Measurements from ENCODE around the gene TAF3.
"Not testable (repeated sequence)": the region's sequence is repeated elsewhere in the genome, so short reads cannot be mapped to it uniquely, and the experiment has no call there.

The TAF3 gene, protein sequence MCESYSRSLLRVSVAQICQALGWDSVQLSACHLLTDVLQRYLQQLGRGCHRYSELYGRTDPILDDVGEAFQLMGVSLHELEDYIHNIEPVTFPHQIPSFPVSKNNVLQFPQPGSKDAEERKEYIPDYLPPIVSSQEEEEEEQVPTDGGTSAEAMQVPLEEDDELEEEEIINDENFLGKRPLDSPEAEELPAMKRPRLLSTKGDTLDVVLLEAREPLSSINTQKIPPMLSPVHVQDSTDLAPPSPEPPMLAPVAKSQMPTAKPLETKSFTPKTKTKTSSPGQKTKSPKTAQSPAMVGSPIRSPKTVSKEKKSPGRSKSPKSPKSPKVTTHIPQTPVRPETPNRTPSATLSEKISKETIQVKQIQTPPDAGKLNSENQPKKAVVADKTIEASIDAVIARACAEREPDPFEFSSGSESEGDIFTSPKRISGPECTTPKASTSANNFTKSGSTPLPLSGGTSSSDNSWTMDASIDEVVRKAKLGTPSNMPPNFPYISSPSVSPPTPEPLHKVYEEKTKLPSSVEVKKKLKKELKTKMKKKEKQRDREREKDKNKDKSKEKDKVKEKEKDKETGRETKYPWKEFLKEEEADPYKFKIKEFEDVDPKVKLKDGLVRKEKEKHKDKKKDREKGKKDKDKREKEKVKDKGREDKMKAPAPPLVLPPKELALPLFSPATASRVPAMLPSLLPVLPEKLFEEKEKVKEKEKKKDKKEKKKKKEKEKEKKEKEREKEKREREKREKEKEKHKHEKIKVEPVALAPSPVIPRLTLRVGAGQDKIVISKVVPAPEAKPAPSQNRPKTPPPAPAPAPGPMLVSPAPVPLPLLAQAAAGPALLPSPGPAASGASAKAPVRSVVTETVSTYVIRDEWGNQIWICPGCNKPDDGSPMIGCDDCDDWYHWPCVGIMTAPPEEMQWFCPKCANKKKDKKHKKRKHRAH

DNA sequence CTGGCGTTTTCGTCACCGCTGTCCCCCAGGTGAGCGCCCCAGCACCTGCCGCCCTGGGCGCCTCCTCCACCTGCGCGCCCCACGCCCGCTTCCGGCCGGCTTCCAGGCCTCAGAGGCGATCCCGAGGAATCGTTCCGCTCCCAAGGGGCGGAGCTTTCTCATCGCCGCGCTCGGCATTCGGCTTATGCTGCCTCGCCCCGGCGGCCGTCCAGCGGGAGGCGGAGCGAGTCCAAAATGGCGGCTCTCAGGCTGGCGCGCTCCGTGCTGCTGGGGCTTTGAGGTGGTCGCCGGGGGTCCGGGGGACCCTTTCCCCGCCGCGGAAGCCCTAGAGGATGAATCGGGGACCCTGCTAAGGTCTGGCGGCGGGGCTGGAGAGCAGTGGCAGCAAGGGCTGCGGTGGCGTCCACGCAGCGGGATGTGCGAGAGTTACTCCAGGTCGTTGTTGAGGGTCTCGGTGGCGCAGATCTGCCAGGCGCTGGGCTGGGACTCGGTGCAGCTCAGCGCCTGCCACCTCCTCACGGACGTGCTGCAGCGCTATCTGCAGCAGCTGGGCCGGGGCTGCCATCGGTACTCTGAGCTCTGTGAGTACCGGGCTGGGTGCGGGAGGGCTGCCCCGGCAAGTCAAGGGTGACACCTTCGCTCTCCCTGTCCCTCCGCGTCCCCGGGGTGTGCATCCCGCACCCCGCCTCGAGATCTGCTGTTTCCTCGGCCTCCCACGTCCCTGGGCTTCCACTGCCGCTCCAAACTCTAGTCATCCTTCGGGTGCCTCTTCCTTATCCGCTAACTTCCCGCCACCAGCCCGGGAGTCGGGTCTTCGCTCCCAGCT, at the start of gene TAF3:
Gene TAF3 (plus strand): TSS at position 211 of the 826 bp plus-strand sequence. CDS start 205 bp downstream, at position 416.
- DNase-seq (ENCODE audit: low read depth in 2 of 2), result peak; percentile 70 to 89

DNA sequence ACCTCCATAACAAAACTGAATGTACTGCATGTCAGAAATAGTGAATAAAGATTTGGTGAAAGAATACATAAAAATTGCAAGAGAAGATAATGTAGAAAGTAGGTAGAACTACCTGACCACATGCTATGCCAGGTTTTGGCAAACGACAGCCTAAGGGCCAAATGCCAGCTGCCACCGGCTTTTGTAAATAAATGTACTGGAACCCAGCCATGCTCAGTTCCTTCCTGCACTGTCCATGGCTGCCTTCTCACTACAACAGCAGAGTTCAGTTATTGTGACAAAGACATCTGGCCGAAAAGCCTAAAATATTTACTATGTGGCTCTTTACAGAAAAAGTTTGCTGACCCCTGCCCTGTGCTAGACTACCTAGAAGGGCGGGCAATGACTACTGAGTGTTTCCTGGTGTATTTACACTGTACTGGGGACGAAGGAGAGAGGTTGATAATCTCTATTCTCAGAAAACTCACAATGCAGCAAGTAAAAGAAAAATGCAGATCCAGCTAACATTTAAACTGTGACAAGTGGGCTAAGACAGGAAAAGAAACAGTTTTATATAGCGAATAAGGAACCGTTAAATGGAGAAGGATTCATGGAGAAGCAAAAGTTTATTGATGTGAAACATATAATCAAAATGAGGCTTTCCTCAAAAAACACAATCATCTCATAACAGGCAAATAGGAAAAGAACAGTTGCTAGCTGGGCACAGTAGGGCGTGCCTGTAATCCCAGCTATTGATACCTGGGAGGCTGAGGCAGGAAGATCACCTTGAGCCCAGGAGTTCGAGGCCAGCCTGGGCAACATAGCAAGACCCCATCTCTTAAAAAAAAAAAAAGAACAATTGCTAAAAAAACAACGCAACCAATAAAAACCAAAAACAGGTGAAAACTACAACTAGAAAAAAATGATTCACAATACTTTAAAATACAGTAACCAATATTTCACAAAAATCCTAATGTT, 44.2 kb upstream of the TAF3 start:
- no peak for DNase-seq (ENCODE audit: low read depth in 2 of 2)

GRCh38 chr10:7776777-7777176, 41.5 kb upstream of the TAF3 start:
- no peak for DNase-seq (ENCODE audit: low read depth in 2 of 2)

DNA sequence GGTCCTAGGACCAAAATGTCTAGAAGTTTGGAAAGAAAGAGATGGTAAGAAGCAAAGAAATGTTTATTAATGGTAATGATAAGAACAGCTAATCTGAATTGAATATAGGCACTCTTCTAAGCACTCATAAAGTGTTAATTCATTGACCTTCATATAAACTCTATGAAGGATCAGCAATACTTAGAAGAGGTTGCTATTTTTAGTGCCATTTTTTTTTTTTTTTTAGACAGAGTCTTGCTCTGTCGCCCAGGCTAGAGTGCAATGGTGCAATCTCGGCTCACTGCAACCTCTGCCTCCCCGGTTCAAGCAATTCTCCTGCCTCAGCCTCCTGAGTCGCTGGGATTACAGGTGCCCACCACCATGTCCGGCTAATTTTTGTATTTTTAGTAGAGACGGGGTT, 36.1 kb upstream of the TAF3 start:
- DNase-seq (ENCODE audit: low read depth in 2 of 2), result not testable (repeated sequence)

DNA sequence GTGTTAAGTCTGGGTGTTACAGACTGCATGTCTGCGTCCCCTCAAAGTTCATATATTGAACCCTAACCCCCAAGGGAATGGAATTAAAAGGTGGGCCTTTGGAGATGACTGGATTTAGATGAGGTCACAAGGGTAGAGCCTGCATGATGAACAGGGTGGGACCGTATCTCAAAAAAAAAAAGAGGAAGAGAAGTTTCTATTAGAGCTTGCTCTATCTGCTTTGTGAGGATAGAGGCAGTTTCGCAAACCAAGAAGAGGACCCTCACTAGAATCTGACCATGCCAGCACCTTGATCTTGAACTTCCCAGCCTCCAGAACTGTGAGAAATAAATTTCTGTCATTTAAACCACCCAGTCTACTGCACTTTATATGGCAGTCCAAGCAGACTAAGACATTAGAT, 31.9 kb upstream of the TAF3 start:
- no peak for DNase-seq (ENCODE audit: low read depth in 2 of 2)

DNA sequence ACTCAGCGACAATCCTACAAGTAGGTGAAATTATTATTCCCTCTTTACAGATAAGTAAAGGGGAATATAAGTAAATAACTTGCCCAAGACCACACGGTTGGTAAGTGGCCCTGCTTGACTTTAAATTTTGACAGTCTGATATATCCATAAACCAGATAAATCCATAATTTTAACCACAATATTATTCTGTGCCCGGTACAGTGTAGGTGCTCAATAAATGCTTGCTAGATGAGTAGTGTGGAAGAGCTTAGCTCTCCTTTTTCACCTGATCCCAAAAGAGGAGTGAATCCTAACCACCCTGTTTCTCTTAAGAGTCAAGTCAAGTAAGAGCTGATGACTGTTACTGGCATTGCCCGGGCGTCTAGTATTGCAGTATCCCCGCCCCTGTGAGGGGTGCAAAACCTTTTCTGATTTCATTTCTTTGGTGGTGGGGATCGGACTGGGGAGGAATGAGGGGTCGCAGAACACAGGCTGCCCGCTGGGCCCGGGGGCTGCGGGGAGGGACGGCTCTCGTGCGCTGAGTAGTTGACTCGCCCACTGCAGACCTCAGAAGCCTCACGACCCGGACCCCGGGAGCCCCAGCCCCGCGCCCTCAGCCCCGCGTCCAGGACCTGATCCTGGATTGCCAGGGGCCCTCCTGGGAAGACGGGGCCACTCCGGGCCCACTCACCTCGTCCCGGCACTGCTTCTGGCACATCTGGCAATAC, 31.0 kb upstream of the TAF3 start:
- DNase-seq (ENCODE audit: low read depth in 2 of 2), result no peak

DNA sequence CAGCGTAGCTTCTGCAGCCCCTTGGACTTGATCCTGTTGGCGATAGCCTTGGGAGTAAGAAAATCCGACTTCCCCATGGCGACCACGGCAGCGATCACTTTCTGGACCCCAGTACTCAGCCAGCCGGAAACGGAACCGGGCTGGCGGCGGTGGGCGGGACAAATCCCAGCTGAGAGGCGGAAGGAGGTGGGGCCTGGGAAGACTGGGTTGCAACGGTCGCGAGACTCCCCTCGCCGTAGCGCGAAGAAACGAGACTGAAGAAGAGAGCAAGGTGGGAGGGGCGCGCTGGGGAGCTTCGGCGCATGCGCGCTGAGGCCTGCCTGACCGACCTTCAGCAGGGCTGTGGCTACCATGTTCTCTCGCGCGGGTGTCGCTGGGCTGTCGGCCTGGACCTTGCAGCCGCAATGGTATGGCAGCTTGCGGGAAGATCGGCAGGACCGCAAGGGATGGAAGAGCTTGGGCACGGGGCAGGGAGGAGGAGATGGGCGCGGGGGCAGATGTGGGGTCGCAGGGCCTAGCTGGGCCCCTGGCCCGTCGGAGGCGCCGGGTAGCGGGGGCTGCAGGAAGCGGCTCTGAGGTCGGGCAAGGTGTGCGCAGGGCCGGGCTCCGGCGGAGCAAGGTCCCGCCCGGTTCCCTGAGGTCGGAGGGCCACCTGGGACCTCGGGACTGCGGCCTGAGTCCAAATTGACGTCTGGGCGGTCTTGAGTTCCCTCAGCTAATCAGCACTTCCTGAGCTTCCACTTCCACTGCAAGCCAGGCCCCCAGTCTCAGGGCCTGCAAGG, 30.3 kb upstream of the TAF3 start, which contains the start of the genes ATP5F1C and KIN:
Gene ATP5F1C (plus strand): TSS at position 321 of the 782 bp plus-strand sequence. CDS start 31 bp downstream, at position 352.
Gene KIN (minus strand): TSS at position 137 of the 782 bp plus-strand sequence. CDS start 60 bp downstream, at position 77.
- DNase-seq (ENCODE audit: low read depth in 2 of 2), result peak; percentile 94

- no peak for DNase-seq (ENCODE audit: low read depth in 2 of 2)
These were observed 29.5 kb upstream of the TAF3 start for GRCh38 chr10:7788639-7789286.

DNA sequence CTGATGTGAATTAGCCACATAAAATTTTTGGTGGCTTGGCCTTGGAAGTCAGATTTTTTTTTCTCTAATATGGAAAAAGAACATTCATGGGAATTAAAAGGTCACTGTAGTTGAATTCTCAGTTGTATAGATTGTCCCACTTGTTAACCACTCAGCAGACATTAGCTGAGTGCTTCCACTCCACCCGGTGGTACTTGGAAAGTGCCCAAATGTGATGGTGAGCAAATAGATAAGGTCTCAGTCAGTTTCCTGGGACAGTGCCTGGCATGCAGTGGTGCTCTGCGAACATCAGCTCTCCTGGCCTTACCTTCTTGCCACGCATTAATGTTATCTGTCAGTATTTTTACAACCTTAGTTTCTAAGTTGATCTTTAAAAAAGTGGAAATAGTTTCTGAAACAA, 28.9 kb upstream of the TAF3 start:
- no peak for DNase-seq (ENCODE audit: low read depth in 2 of 2)

- no peak for DNase-seq (ENCODE audit: low read depth in 2 of 2)
These were observed 25.8 kb upstream of the TAF3 start for GRCh38 chr10:7792541-7792940.

- no peak for DNase-seq (ENCODE audit: low read depth in 2 of 2)
These were observed 23.9 kb upstream of the TAF3 start for GRCh38 chr10:7794251-7795026.

- no peak for DNase-seq (ENCODE audit: low read depth in 2 of 2)
These were observed 22.7 kb upstream of the TAF3 start for GRCh38 chr10:7795605-7796004.

- DNase-seq (ENCODE audit: low read depth in 2 of 2), result no peak
These were observed 20.7 kb upstream of the TAF3 start for GRCh38 chr10:7797582-7797981.

GRCh38 chr10:7802606-7803005, 15.7 kb upstream of the TAF3 start:
- DNase-seq (ENCODE audit: low read depth in 2 of 2), result no peak

- no peak for DNase-seq (ENCODE audit: low read depth in 2 of 2)
These were observed 14.1 kb upstream of the TAF3 start for GRCh38 chr10:7804216-7804615.

DNA sequence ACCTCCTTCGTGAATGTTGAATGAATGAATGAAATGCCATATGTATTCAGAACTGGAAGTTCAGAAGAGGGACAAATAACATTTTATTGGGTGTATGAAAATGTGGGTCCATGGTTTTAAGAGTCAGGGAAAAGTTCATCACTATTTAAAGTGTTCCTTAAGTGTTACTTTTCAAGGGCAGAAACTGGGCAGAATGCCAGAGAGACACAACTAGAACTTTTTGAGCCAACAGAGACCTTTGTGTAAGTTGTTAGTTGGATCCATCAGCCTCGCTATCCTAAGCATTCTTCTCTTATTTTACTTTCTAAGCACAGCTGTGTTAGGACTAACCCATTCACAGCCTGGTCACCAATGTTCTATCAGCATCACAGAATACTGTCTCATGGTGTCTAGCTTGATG, 13.6 kb upstream of the TAF3 start:
- DNase-seq (ENCODE audit: low read depth in 2 of 2), result no peak

DNA sequence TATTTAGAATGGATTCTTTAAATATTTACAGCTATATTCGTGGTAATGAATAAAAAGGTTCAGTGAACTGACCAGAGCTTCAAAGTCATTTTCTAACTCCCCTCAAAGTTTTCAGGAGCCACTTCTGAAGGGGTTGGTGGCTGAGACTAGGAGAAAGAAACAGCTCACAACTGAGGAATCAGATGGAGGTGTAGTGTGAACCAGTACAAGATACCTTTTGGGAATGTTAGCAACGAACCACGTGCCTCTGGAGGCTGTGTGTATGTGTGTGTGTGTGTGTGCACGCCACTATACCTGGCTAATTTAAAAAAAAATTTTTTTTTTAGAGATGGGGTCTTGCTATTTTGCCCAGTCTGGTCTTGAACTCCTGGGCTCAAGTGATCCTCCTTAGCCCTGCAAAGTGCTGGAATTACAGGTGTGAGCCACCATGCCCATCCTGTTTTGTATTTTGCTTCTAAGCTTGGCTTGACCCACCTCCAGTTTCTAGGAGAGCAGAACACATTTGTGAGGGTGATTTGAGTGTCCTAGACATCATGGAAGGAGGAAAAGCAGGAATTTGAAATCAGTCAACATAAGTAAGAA, 9.5 kb upstream of the TAF3 start:
- DNase-seq (ENCODE audit: low read depth in 2 of 2), result no peak

All from stimulated activated CD4-positive, alpha-beta T cell treated with anti-CD3 and anti-CD28 coated beads, Interleukin-1b, Interleukin-23, amount 100 ng/mL, for 1 hour (primary cell).